Raji (cell line): Measurements from ENCODE around the gene SETD3.

Experiments used
- POLR2A ChIP-seq: IDR thresholded peaks from 2 replicates; pipeline ENCODE4 v1.6.1; 2011; ENCODE audit warnings: low read depth, low read length, control low read depth; ENCODE audit not compliant: insufficient read depth

Gene SETD3

GRCh38 chr14:99519931-99520421 lies 39.3 kb upstream of the SETD3 start:
- no peak for TF ChIP-seq POLR2A

- TF ChIP-seq POLR2A, result no peak
Measured at GRCh38 chr14:99519347-99519881, 38.8 kb upstream of the SETD3 start.

GRCh38 chr14:99518441-99519346 lies 38.0 kb upstream of the SETD3 start:
- TF ChIP-seq POLR2A, result no peak

- no peak for TF ChIP-seq POLR2A
Measured at GRCh38 chr14:99517643-99518381, 37.2 kb upstream of the SETD3 start.

- TF ChIP-seq POLR2A, result no peak
Measured at GRCh38 chr14:99516871-99517642, 36.4 kb upstream of the SETD3 start.

GRCh38 chr14:99516156-99516870 lies 35.7 kb upstream of the SETD3 start:
- no peak for TF ChIP-seq POLR2A

GRCh38 chr14:99515301-99516155 lies 34.9 kb upstream of the SETD3 start:
- no peak for TF ChIP-seq POLR2A

GRCh38 chr14:99514552-99515300 lies 34.1 kb upstream of the SETD3 start:
- no peak for TF ChIP-seq POLR2A

- no peak for TF ChIP-seq POLR2A
Measured at GRCh38 chr14:99513946-99514551, 33.4 kb upstream of the SETD3 start.

GRCh38 chr14:99513183-99513694 lies 32.6 kb upstream of the SETD3 start:
- no peak for TF ChIP-seq POLR2A

- no peak for TF ChIP-seq POLR2A
Measured at GRCh38 chr14:99512571-99513182, 32.0 kb upstream of the SETD3 start.

- TF ChIP-seq POLR2A, result no peak
Measured at GRCh38 chr14:99512110-99512449, 31.4 kb upstream of the SETD3 start.
